NOMO-1 (cell line): Measurements from ENCODE around the gene ATP1A2.

Source experiments
- DNase-seq, 2 experiments: peaks; one replicate each; lab custom pipeline; 2025; ENCODE audit not compliant: unreplicated experiment in 2 of 2; lab: John Stamatoyannopoulos, UW

ATP1A2 gene

GRCh38 chr1:160115545-160116282 is at the start of gene ATP1A2:
TSS of gene ATP1A2 (plus strand) at chr1:160115759. CDS start at chr1:160115862, 103 bp downstream.
- no peak for DNase-seq

GRCh38 chr1:160066829-160067745 is 48.5 kb upstream of the ATP1A2 start:
- DNase-seq, result no peak

- no peak for DNase-seq
Measured at GRCh38 chr1:160068225-160068624, 47.3 kb upstream of the ATP1A2 start.

GRCh38 chr1:160069460-160070231 is 45.9 kb upstream of the ATP1A2 start, which contains the start of gene KCNJ10:
TSS of gene KCNJ10 (minus strand) at chr1:160070160. CDS start at chr1:160042532, 27,628 bp downstream.
- DNase-seq, result no peak

- DNase-seq, result peak; percentile 57 to 65
Measured at GRCh38 chr1:160070243-160071163, 45.1 kb upstream of the ATP1A2 start.

- DNase-seq, result no peak
Measured at GRCh38 chr1:160071289-160071688, 44.3 kb upstream of the ATP1A2 start.

GRCh38 chr1:160074865-160075264 is 40.7 kb upstream of the ATP1A2 start:
- no peak for DNase-seq

GRCh38 chr1:160075836-160076235 is 39.7 kb upstream of the ATP1A2 start:
- no peak for DNase-seq

GRCh38 chr1:160076295-160076694 is 39.3 kb upstream of the ATP1A2 start:
- no peak for DNase-seq

- DNase-seq, result peak in 1 of 2 experiments; percentile 14
Measured at GRCh38 chr1:160077486-160077885, 38.1 kb upstream of the ATP1A2 start.

GRCh38 chr1:160078512-160079195 is 36.9 kb upstream of the ATP1A2 start:
- peak; percentile 55 to 67 for DNase-seq

- DNase-seq, result no peak
Measured at GRCh38 chr1:160079448-160079847, 36.1 kb upstream of the ATP1A2 start.

- DNase-seq, result no peak
Measured at GRCh38 chr1:160080381-160081100, 35.0 kb upstream of the ATP1A2 start.

- no peak for DNase-seq
Measured at GRCh38 chr1:160081261-160081936, 34.2 kb upstream of the ATP1A2 start, which contains the start of gene KCNJ9. TSS of gene KCNJ9 (plus strand) at chr1:160081538. CDS start at chr1:160084031, 2,493 bp downstream.

GRCh38 chr1:160082487-160082886 is 33.1 kb upstream of the ATP1A2 start:
- DNase-seq, result no peak

GRCh38 chr1:160082926-160083325 is 32.6 kb upstream of the ATP1A2 start:
- no peak for DNase-seq

- DNase-seq, result peak; percentile 30 to 55
Measured at GRCh38 chr1:160083968-160084770, 31.4 kb upstream of the ATP1A2 start.
